Mesenchymal stem cell (in vitro differentiated cells and primary cell): ENCODE data around the gene STARD8.

Experiments
- DNase-seq: peaks from one replicate; pipeline ENCODE4 v3.0.0-alpha.2; 2013
- H2AFZ ChIP-seq: one replicate; pipeline ENCODE4 v1.6.1; 2013; ENCODE audit warnings: low read depth, mild to moderate bottlenecking, control low read depth, inconsistent platforms, low read length, moderate library complexity
- H2AK5ac ChIP-seq: 2 replicates; pipeline ENCODE4 v1.6.1; 2013; ENCODE audit warnings: low read length, moderate library complexity, mild to moderate bottlenecking, inconsistent platforms; ENCODE audit not compliant: severe bottlenecking
- H2BK120ac ChIP-seq: one replicate; pipeline ENCODE4 v1.6.1; 2013; ENCODE audit warnings: low read depth, mild to moderate bottlenecking, inconsistent platforms, low read length, moderate library complexity
- H2BK12ac ChIP-seq, 2 experiments: one replicate each; pipeline ENCODE4 v1.6.1; 2013; ENCODE audit warnings: inconsistent platforms in 2 of 2, low read length in 2 of 2, mild to moderate bottlenecking in 2 of 2, moderate library complexity in 2 of 2, control low read depth in 1 of 2
- H2BK15ac ChIP-seq: one replicate; pipeline ENCODE4 v1.6.1; 2013; ENCODE audit warnings: mild to moderate bottlenecking, low read depth, inconsistent platforms; ENCODE audit not compliant: poor library complexity, severe bottlenecking
- H2BK5ac ChIP-seq: 2 replicates; pipeline ENCODE4 v1.6.1; 2013; ENCODE audit warnings: low read depth, mild to moderate bottlenecking, low read length, control low read depth, inconsistent platforms; ENCODE audit not compliant: poor library complexity, severe bottlenecking
- H3K14ac ChIP-seq, 2 experiments: one replicate each; pipeline ENCODE4 v1.6.1; 2013; ENCODE audit warnings: inconsistent platforms in 2 of 2, low read length in 2 of 2, control low read depth in 1 of 2, mild to moderate bottlenecking in 1 of 2, moderate library complexity in 1 of 2
- H3K18ac ChIP-seq, 2 experiments: one replicate each; pipeline ENCODE4 v1.6.1; 2013; ENCODE audit warnings: inconsistent platforms in 2 of 2, low read length in 2 of 2, control low read depth in 1 of 2, low read depth in 1 of 2, mild to moderate bottlenecking in 1 of 2
- H3K23ac ChIP-seq, 2 experiments: one replicate each; pipeline ENCODE4 v1.6.1; 2013; ENCODE audit warnings: inconsistent platforms in 2 of 2, low read length in 2 of 2, mild to moderate bottlenecking in 2 of 2, moderate library complexity in 2 of 2, control low read depth in 1 of 2
- H3K27ac ChIP-seq: 2 replicates; pipeline ENCODE4 v1.5.1; 2013; ENCODE audit warnings: mild to moderate bottlenecking, moderate library complexity, low read length, control low read depth, inconsistent platforms; ENCODE audit not compliant: poor library complexity, severe bottlenecking
- H3K27me3 ChIP-seq, 2 experiments: 2 replicates each; pipeline versions ENCODE4 v1.6.1 to v1.7.0; 2013; ENCODE audit warnings: low read length in 2 of 2, mild to moderate bottlenecking in 2 of 2, moderate library complexity in 2 of 2, control low read depth in 1 of 2, inconsistent platforms in 1 of 2; ENCODE audit not compliant: control insufficient read depth in 1 of 2, insufficient read depth in 1 of 2
- H3K36me3 ChIP-seq, 2 experiments: 2 replicates each; pipeline versions ENCODE4 v1.6.1 to v1.7.0; 2013; ENCODE audit warnings: low read length in 2 of 2, control low read depth in 1 of 2, inconsistent platforms in 1 of 2, low read depth in 1 of 2, mild to moderate bottlenecking in 1 of 2; ENCODE audit not compliant: insufficient read depth in 2 of 2, control insufficient read depth in 1 of 2
- H3K4ac ChIP-seq, 2 experiments: one replicate each; pipeline ENCODE4 v1.6.1; 2013; ENCODE audit warnings: inconsistent platforms in 2 of 2, low read length in 2 of 2, mild to moderate bottlenecking in 2 of 2, moderate library complexity in 2 of 2, control low read depth in 1 of 2, low read depth in 1 of 2
- H3K4me1 ChIP-seq: 2 replicates; pipeline ENCODE4 v1.6.1; 2013; ENCODE audit warnings: low read depth, low read length, control low read depth; ENCODE audit not compliant: control insufficient read depth, insufficient read depth
- H3K4me2 ChIP-seq: 2 replicates; pipeline ENCODE4 v1.6.1; 2013; ENCODE audit warnings: low read length, mild to moderate bottlenecking, inconsistent platforms; ENCODE audit not compliant: poor library complexity, severe bottlenecking
- H3K4me3 ChIP-seq, 2 experiments: 2 replicates each; pipeline versions ENCODE4 v1.5.1 to v1.7.0; 2013; ENCODE audit warnings: low read length in 2 of 2, mild to moderate bottlenecking in 2 of 2, control low read depth in 1 of 2, low read depth in 1 of 2; ENCODE audit not compliant: insufficient read depth in 1 of 2
- H3K79me1 ChIP-seq: replicated peaks from 2 replicates; pipeline ENCODE4 v1.6.1; 2013; ENCODE audit warnings: mild to moderate bottlenecking, control low read depth, low read length, inconsistent platforms; ENCODE audit not compliant: poor library complexity, severe bottlenecking
- H3K9ac ChIP-seq: 2 replicates; pipeline ENCODE4 v1.7.0; 2013; ENCODE audit warnings: mild to moderate bottlenecking, low read length, moderate library complexity
- H3K9me3 ChIP-seq: 2 replicates; pipeline ENCODE4 v1.7.0; 2013; ENCODE audit warnings: mild to moderate bottlenecking, low read length; ENCODE audit not compliant: control insufficient read depth
- H4K8ac ChIP-seq: one replicate; pipeline ENCODE4 v1.6.1; 2013; ENCODE audit warnings: inconsistent platforms, mild to moderate bottlenecking, low read length, moderate library complexity
- H4K91ac ChIP-seq: one replicate; pipeline ENCODE4 v1.6.1; 2013; ENCODE audit warnings: mild to moderate bottlenecking, low read length, inconsistent platforms
- WGBS: methylation state at CpG from one replicate; pipeline ENCODE4 v1.1.7; 2013; ENCODE audit warnings: mixed read lengths; 5-methylcytosine and 5-hydroxymethylcytosine counted together

The STARD8 gene

DNA sequence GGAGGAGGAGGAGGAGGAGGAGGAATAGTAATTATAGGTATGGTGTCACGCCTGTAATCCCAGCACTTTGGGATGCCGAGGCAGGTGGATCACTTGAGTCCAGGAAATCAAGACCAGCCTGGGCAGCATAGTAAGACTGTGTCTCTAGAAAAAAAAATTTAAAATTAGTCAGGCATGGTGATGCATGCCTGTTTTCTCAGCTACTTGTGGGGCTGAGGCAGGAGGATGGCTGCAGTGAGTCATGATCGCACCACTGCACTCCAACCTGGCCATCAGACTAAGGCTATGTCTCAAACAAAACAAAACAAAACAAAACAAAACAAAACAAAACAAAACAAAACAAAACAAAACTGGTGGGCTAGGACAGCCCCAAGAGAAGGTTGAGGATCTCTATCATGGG lies 3.0 kb downstream of the STARD8 start:
- Histone ChIP-seq H3K23ac (no peak overlapping the region), H3K9me3 (peaks cover 3% of the 10 kb centered on the region), H2AFZ (no peak overlapping the region), H4K91ac (no peak overlapping the region), H3K4me2 (no peak overlapping the region), H2BK15ac (no peak overlapping the region), H2AK5ac (no peak overlapping the region), H2BK120ac (no peak overlapping the region), H3K4me1 (peaks cover 20% of the 10 kb centered on the region), H3K36me3 (no peaks in the 10 kb centered on the region), H3K14ac (no peak overlapping the region), H3K4me3 (no peak overlapping the region), H3K18ac (no peak overlapping the region), H2BK5ac (no peak overlapping the region), H3K27me3 (peaks cover 0 to 48% of the 10 kb centered on the region in 2 experiments), H4K8ac (no peak overlapping the region), H3K9ac (no peak overlapping the region), H3K79me1 (peaks cover 7% of the 10 kb centered on the region), H2BK12ac (no peak overlapping the region), H3K4ac (no peak overlapping the region), H3K27ac (no peak overlapping the region)
- 78% methylated on average over 3 of the region's 3 CpGs for WGBS
- peak; percentile 25 for DNase-seq

GRCh38 chrX:68651110-68651509 lies 3.6 kb downstream of the STARD8 start:
- DNase-seq: no peak
- Histone ChIP-seq H3K27ac (no peak overlapping the region), H3K18ac (no peak overlapping the region), H4K91ac (no peak overlapping the region), H3K23ac (no peak overlapping the region), H2BK15ac (no peak overlapping the region), H2BK120ac (no peak overlapping the region), H3K4me2 (no peak overlapping the region), H3K79me1 (peaks cover 7% of the 10 kb centered on the region), H2BK12ac (no peak overlapping the region), H3K4me1 (peaks cover 20% of the 10 kb centered on the region), H4K8ac (no peak overlapping the region), H2AK5ac (no peak overlapping the region), H2BK5ac (no peak overlapping the region), H3K4me3 (no peak overlapping the region), H2AFZ (no peak overlapping the region), H3K4ac (no peak overlapping the region), H3K14ac (no peak overlapping the region), H3K27me3 (peaks cover 0 to 46% of the 10 kb centered on the region in 2 experiments), H3K9ac (no peak overlapping the region), H3K36me3 (no peaks in the 10 kb centered on the region), H3K9me3 (peaks cover 8% of the 10 kb centered on the region)
- WGBS: 92% methylated on average over 5 of the region's 7 CpGs

DNA sequence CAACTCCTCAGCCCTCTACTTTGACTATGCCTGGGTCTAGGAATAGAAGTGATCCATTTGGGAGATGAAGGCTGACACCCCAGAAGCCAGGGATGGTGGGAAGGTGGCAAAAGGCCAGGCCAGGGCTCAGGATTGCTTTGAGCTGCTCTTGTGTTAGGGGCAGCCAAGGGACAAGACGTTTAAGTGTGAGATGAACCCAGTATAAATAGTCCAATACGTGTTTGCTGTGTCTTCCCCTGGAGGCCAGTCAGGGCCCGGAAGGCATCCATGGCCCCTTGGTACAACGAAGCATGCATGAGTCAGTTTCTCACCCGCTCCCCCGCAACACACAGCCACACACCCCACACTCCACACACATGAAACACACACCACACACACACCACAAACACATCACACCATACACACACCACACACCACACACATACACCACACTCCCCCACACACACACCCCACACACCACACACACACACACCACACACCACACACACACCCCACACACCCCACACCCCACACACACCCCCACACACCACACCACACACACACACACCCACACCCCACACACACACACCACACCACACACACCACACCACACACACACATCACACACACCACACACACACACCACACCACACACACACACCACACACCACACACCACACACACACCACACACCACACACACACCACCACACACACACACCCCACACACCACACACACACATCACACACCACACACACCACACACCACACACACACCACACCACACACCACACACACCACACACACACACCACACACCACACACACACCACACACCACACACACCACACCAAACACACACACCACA lies 5.1 kb downstream of the STARD8 start:
- Histone ChIP-seq H2AK5ac (no peak overlapping the region), H3K14ac (no peak overlapping the region), H3K27ac (no peak overlapping the region), H3K18ac (no peak overlapping the region), H2BK15ac (no peak overlapping the region), H3K9ac (no peak overlapping the region), H2BK120ac (no peak overlapping the region), H3K36me3 (no peaks in the 10 kb centered on the region), H3K4ac (no peak overlapping the region), H3K4me3 (no peak overlapping the region), H3K4me1 (peaks cover 17% of the 10 kb centered on the region), H4K8ac (no peak overlapping the region), H3K79me1 (peaks cover 7% of the 10 kb centered on the region), H3K4me2 (no peak overlapping the region), H2BK12ac (no peak overlapping the region), H2AFZ (no peak overlapping the region), H3K27me3 (peaks cover 0 to 34% of the 10 kb centered on the region in 2 experiments), H3K9me3 (peaks cover 8% of the 10 kb centered on the region), H3K23ac (no peak overlapping the region), H4K91ac (no peak overlapping the region), H2BK5ac (no peak overlapping the region)
- WGBS: 40% methylated on average over 1 of the region's 6 CpGs
- DNase-seq: peak; percentile 11

DNA sequence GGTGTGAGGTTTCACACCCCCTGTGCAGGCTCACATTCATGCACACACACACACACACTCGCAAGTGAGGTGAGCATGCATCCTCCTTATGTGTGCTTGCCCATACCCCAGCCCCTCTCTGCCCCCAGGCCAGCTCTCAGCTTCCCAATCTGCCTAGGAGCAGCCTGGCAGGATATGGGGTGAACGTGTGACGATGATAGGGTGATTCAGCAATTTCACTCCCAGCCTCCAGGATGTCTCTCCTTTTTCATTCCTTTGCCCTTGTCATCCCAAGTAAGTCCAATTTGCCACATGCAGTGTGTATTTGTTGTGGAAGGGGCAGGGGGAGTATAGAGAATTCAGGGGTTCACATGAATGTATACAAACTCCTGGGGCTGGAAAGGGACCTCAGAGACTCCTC lies 7.2 kb downstream of the STARD8 start:
- Histone ChIP-seq H3K9me3 (peaks cover 8% of the 10 kb centered on the region), H3K18ac (no peak overlapping the region), H2BK120ac (no peak overlapping the region), H3K4ac (no peak overlapping the region), H2BK5ac (no peak overlapping the region), H3K4me2 (no peak overlapping the region), H2BK12ac (no peak overlapping the region), H3K9ac (no peak overlapping the region), H4K8ac (no peak overlapping the region), H2AK5ac (no peak overlapping the region), H3K4me3 (no peak overlapping the region), H3K36me3 (no peaks in the 10 kb centered on the region), H4K91ac (no peak overlapping the region), H3K27me3 (peaks cover 0 to 28% of the 10 kb centered on the region in 2 experiments), H2AFZ (no peak overlapping the region), H3K27ac (no peak overlapping the region), H3K23ac (no peak overlapping the region), H3K4me1 (peaks cover 20% of the 10 kb centered on the region), H3K14ac (no peak overlapping the region), H3K79me1 (peaks cover 7% of the 10 kb centered on the region), H2BK15ac (no peak overlapping the region)
- WGBS: 100% methylated on average over 1 of the region's 3 CpGs
- no peak for DNase-seq
